IMR-90 (cell line): ENCODE results near the gene NFAT5. TPM values are rescaled to one million over a fixed set of nuclear protein-coding genes. Genes with fewer than 3 reads are reported as not detected.

Experiments
- ATAC-seq: fragments of 200-7000 bp; cut with Tn5 transposase; 2 replicates; pipeline ENCODE4 v1.9.1; 2020; ENCODE audit warnings: low read depth, mild to moderate bottlenecking, moderate library complexity
- BruUV-seq: library from RNA; stranded (reverse); fragments of 400-500 nt; replicated peaks from 2 replicates; lab custom pipeline; 2021; lab: Mats Ljungman, UMichigan
- CTCF ChIA-PET: fragments of 300-600 bp; formaldehyde crosslinking; extraction: SDS; loops from one replicate; lab custom pipeline; 2021; ENCODE audit warnings: antibody characterized with exemption; lab: Yijun Ruan, JAX
- POLR2A ChIA-PET: fragments of 300-600 bp; sonication (Branson Sonifier 250); formaldehyde crosslinking; loops from one replicate; lab custom pipeline; 2022; ENCODE audit warnings: antibody characterized with exemption; ENCODE audit not compliant: unreplicated experiment; lab: Charles Lee
- DNase-seq: peaks from one replicate; pipeline ENCODE4 v3.0.0; 2013
- H2AFZ ChIP-seq: replicated peaks from 2 replicates; pipeline ENCODE3; 2013; ENCODE audit warnings: low read length, mild to moderate bottlenecking; ENCODE audit not compliant: poor library complexity
- H2AK5ac ChIP-seq: 2 replicates; pipeline ENCODE4 v1.6.1; 2013; ENCODE audit warnings: low read depth, low read length, inconsistent platforms
- H2AK9ac ChIP-seq: replicated peaks from 2 replicates; pipeline ENCODE3; 2013; ENCODE audit warnings: mild to moderate bottlenecking, low read depth, low read length, moderate library complexity; ENCODE audit not compliant: poor library complexity
- H2BK120ac ChIP-seq: 2 replicates; pipeline ENCODE4 v1.6.1; 2013; ENCODE audit warnings: low read depth, low read length, inconsistent platforms
- H2BK15ac ChIP-seq: 3 replicates; pipeline ENCODE4 v1.6.1; 2013; ENCODE audit warnings: low read depth, low read length, inconsistent platforms
- H2BK20ac ChIP-seq: 2 replicates; pipeline ENCODE4 v1.6.1; 2013; ENCODE audit warnings: low read depth, mild to moderate bottlenecking, inconsistent platforms, low read length, moderate library complexity
- H2BK5ac ChIP-seq: 2 replicates; pipeline ENCODE4 v1.6.1; 2013; ENCODE audit warnings: mild to moderate bottlenecking, low read depth, low read length, inconsistent platforms; ENCODE audit not compliant: poor library complexity, severe bottlenecking
- H3K14ac ChIP-seq: replicated peaks from 2 replicates; pipeline ENCODE4 v1.6.1; 2013; ENCODE audit warnings: low read depth, low read length, inconsistent platforms
- H3K18ac ChIP-seq: 2 replicates; pipeline ENCODE4 v1.6.1; 2013; ENCODE audit warnings: low read depth, low read length, control low read depth
- H3K23ac ChIP-seq: 2 replicates; pipeline ENCODE4 v1.6.1; 2013; ENCODE audit warnings: low read depth, low read length, inconsistent platforms
- H3K27ac ChIP-seq: 2 replicates; pipeline ENCODE4 v1.5.1; 2013; ENCODE audit warnings: mild to moderate bottlenecking, control low read depth, low read length; ENCODE audit not compliant: insufficient read depth
- H3K27me3 ChIP-seq: 2 replicates; pipeline ENCODE4 v1.6.1; 2013; ENCODE audit warnings: low read length; ENCODE audit not compliant: control insufficient read depth, insufficient read depth
- H3K36me3 ChIP-seq: 2 replicates; pipeline ENCODE4 v1.6.1; 2013; ENCODE audit warnings: low read length, mixed read lengths; ENCODE audit not compliant: control insufficient read depth, insufficient read depth
- H3K4ac ChIP-seq: 2 replicates; pipeline ENCODE4 v1.6.1; 2013; ENCODE audit warnings: low read depth, low read length, inconsistent platforms
- H3K4me1 ChIP-seq: 2 replicates; pipeline ENCODE4 v1.6.1; 2013; ENCODE audit warnings: low read length, mixed read lengths; ENCODE audit not compliant: control insufficient read depth, insufficient read depth
- H3K4me2 ChIP-seq: 2 replicates; pipeline ENCODE4 v1.6.1; 2013; ENCODE audit warnings: low read depth, mild to moderate bottlenecking, control low read depth, low read length, moderate library complexity
- H3K4me3 ChIP-seq: 2 replicates; pipeline ENCODE4 v1.5.1; 2013; ENCODE audit warnings: low read depth, mild to moderate bottlenecking, control low read depth, low read length, moderate library complexity; ENCODE audit not compliant: insufficient read depth
- H3K56ac ChIP-seq: 2 replicates; pipeline ENCODE4 v1.6.1; 2013; ENCODE audit warnings: low read length, inconsistent platforms; ENCODE audit not compliant: insufficient read depth; ENCODE audit errors: extremely low read depth
- H3K79me1 ChIP-seq, 2 experiments: 2 replicates each; pipeline ENCODE4 v1.6.1; 2013; ENCODE audit warnings: low read length in 2 of 2, inconsistent platforms in 1 of 2, low read depth in 1 of 2
- H3K9ac ChIP-seq: 2 replicates; pipeline ENCODE4 v1.6.1; 2013; ENCODE audit warnings: low read depth, low read length, control low read depth
- H3K9me1 ChIP-seq: 2 replicates; pipeline ENCODE4 v1.6.1; 2013; ENCODE audit warnings: low read length, inconsistent platforms; ENCODE audit not compliant: insufficient read depth
- H3K9me3 ChIP-seq: 2 replicates; pipeline ENCODE4 v1.6.1; 2013; ENCODE audit warnings: low read length; ENCODE audit not compliant: control insufficient read depth, insufficient read depth
- H4K20me1 ChIP-seq: 2 replicates; pipeline ENCODE4 v1.6.1; 2013; ENCODE audit warnings: low read length, inconsistent platforms; ENCODE audit not compliant: insufficient read depth
- H4K5ac ChIP-seq: 2 replicates; pipeline ENCODE4 v1.6.1; 2013; ENCODE audit warnings: mild to moderate bottlenecking, low read depth, low read length, control low read depth
- H4K8ac ChIP-seq, 2 experiments: 2 replicates each; pipeline ENCODE4 v1.6.1; 2013; ENCODE audit warnings: low read depth in 2 of 2, low read length in 2 of 2, control low read depth in 1 of 2, inconsistent platforms in 1 of 2
- H4K91ac ChIP-seq: 2 replicates; pipeline ENCODE4 v1.6.1; 2013; ENCODE audit warnings: low read depth, low read length, inconsistent platforms; ENCODE audit not compliant: insufficient read depth
- ELK1 ChIP-seq: fragments of 150-350 bp; IDR thresholded peaks from 2 replicates; pipeline ENCODE4 v1.6.1; 2016; ENCODE audit warnings: low read depth, mild to moderate bottlenecking, low read length, moderate library complexity, borderline replicate concordance
- MXI1 ChIP-seq: IDR thresholded peaks from 2 replicates; pipeline ENCODE4 v1.6.1; 2012; ENCODE audit warnings: low read depth, mild to moderate bottlenecking, low read length, moderate library complexity, borderline replicate concordance
- POLR2A ChIP-seq: IDR thresholded peaks from 2 replicates; pipeline ENCODE4 v1.6.1; 2012; ENCODE audit warnings: mild to moderate bottlenecking, low read depth, low read length
- SMC3 ChIP-seq: fragments of 150-350 bp; IDR thresholded peaks from 2 replicates; pipeline ENCODE4 v1.6.1; 2016; ENCODE audit warnings: low read depth, mild to moderate bottlenecking, antibody characterized with exemption, low read length, moderate library complexity
- dilution Hi-C: fragments of 300-500 bp; cut with HindIII; formaldehyde crosslinking; loops from one replicate; pipeline ENCODE4 v1.14.3; 2018; ENCODE audit warnings: low sequenced_read_pairs; ENCODE audit not compliant: unreplicated experiment
- in situ Hi-C: fragments of 300-500 bp; cut with MboI; formaldehyde crosslinking; loops from 3 replicates; pipeline ENCODE4 v1.14.3; 2019; ENCODE audit warnings: low sequenced_read_pairs, inconsistent platforms, mixed read lengths
- intact Hi-C: fragments of 100-400 bp; cut with micrococcal nuclease; formaldehyde crosslinking; loops from 2 replicates; pipeline ENCODE4 v1.10.0; 2022
- polyA plus RNA-seq, 3 experiments: library from polyadenylated mRNA; depleted of rRNA; stranded (reverse); fragments of >200 nt; gene quantifications; 2 replicates each; pipeline ENCODE4 v1.2.3, GENCODE V29; 2012; ENCODE audit warnings: low replicate concordance in 1 of 3
- total RNA-seq: library from RNA; depleted of rRNA; stranded (reverse); fragments of >200 nt; gene quantifications from 2 replicates; pipeline ENCODE4 v1.2.3, GENCODE V29; 2012

The NFAT5 gene
- total and polyA plus RNA-seq, 2 of the 4 experiments (the other 2 are of a cell fraction), result 10.9 to 20.1 TPM

GRCh38 chr16:69596801-69597200 lies 31.0 kb downstream of the NFAT5 start:
- in situ Hi-C loops (no loop called here), intact Hi-C loops (no loop called here), dilution Hi-C loops (no loop called here)
- H4K20me1 ChIP-seq, result peaks cover 72% of the 10 kb centered on the region
- ChIA-PET CTCF (interaction anchor here (1.0 kb wide), 1 partner anchor 199 kb away, joined by 3 read pairs; no protein-coding TSS in a partner anchor), POLR2A (no interaction called here)
- peaks cover 10% of the 10 kb centered on the region for H3K9me1 ChIP-seq
- no peak overlapping the region for H3K18ac ChIP-seq
- no peak for TF ChIP-seq SMC3
- no peak for TF ChIP-seq MXI1
- TF ChIP-seq POLR2A, result no peak
- no peak for TF ChIP-seq ELK1
- no peak for DNase-seq
- no peak overlapping the region for H3K23ac ChIP-seq
- BruUV-seq, result no TSS peak
- no peak overlapping the region for H3K4ac ChIP-seq
- no peaks in the 10 kb centered on the region for H3K9me3 ChIP-seq
- H2AK5ac ChIP-seq, result no peak overlapping the region
- no peak overlapping the region for H3K4me3 ChIP-seq
- H3K4me1 ChIP-seq, result peaks cover 3% of the 10 kb centered on the region; the same call in 1 of the 2 replicates
- H4K91ac ChIP-seq, result no peak overlapping the region
- H4K5ac ChIP-seq, result no peak overlapping the region
- no peak overlapping the region for H2BK20ac ChIP-seq
- no peak overlapping the region for H3K56ac ChIP-seq
- no peak overlapping the region for H2BK15ac ChIP-seq
- H3K14ac ChIP-seq, result no peak overlapping the region
- H2AK9ac ChIP-seq, result no peak overlapping the region
- no peak overlapping the region for H3K9ac ChIP-seq
- H3K36me3 ChIP-seq, result 0 out of 2 replicates have a peak, but pooled peaks cover 1% of the 10 kb centered on the region
- no peaks in the 10 kb centered on the region for H3K27me3 ChIP-seq
- no peak for ATAC-seq
- H2BK5ac ChIP-seq, result no peak overlapping the region
- no peak overlapping the region for H3K4me2 ChIP-seq
- peaks cover 18 to 69% of the 10 kb centered on the region in 2 experiments for H3K79me1 ChIP-seq
- no peak overlapping the region for H4K8ac ChIP-seq
- no peak overlapping the region for H3K27ac ChIP-seq
- no peak overlapping the region for H2BK120ac ChIP-seq
- H2AFZ ChIP-seq, result no peak overlapping the region
